Measurements from ENCODE around the gene CHD3.

DNA sequence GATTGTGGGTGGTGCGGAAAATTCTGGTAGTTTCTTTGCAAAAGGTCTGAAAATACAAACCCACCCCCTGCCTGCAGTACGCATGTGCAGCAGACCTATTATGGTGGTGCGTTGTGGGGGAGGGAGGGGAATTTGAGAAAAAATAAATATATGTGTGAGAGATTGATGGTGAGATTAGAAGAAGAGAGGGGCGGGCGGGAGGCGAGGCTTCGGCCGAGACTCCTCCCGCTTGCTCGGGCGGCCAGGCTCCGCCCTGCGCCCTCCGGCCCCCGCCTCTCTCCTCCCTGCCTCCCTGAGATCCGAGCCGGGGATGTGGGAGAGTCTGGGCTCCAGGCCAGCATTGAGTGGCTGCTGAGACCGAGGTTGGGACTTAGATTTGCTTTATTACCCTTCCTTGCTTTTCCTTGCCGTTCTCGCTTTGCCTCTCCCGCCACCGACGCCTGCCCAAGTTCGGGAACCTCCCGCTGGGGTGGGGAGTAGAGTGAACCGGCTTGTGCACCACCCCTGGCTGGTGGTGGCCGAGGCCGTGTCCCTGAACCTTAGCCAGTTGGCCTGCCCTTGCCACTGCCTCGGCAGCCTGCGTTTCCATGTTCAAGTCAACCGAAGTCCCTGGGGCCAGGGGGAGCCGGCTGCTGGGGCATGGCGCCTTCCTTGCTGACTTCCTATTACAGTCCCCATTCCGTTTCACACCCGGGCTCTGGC lies 956 bp upstream of the CHD3 start:
- TF ChIP-seq EP300 (IDR thresholded peaks at IDR 0.05; ENCODE audit: borderline replicate concordance in 1 of 2, low read depth in 1 of 2, low read length in 1 of 2) (peak in 1 of 2 experiments; percentile 90; a peak in 3 of 4 replicates), TEAD4 (IDR thresholded peaks at IDR 0.05; ENCODE audit: borderline replicate concordance, insufficient read depth) (no peak), CTCF (IDR thresholded peaks at IDR 0.05) (no peak), POLR2AphosphoS5 (IDR thresholded peaks at IDR 0.05; ENCODE audit: low read depth, low read length) (peak; percentile 62; the same call in 1 of the 2 replicates), RFX5 (IDR thresholded peaks at IDR 0.05; ENCODE audit: low read length) (no peak), FOXJ3 (CRISPR knock-in tag; IDR thresholded peaks at IDR 0.05) (no peak), YY1 (IDR thresholded peaks at IDR 0.05; ENCODE audit: low read depth) (peak; percentile 47; the same call in 1 of the 2 replicates), CHD2 (IDR thresholded peaks at IDR 0.05; ENCODE audit: low read length, partially characterized antibody) (peak; percentile 69), NFIC (IDR thresholded peaks at IDR 0.05; ENCODE audit: borderline replicate concordance) (peak; percentile 78)

Measured in SK-N-SH (cell line).